HEK293 (cell line): ENCODE results near the gene C2orf81.

Source experiments
- SCRT1 ChIP-seq: fragments of 450-650 bp; formaldehyde crosslinking; IDR thresholded peaks from 2 replicates; pipeline ENCODE4 v1.5.1; 2016; ENCODE audit warnings: missing biosample characterization, missing genetic modification characterization, borderline replicate concordance
- ZNF350 ChIP-seq: fragments of 450-650 bp; formaldehyde crosslinking; IDR thresholded peaks from 2 replicates; pipeline ENCODE4 v1.5.0; 2017; ENCODE audit warnings: missing biosample characterization, mild to moderate bottlenecking, missing genetic modification characterization
- TF ChIP-seq, protein P1 (sequence below): fragments of 450-650 bp; formaldehyde crosslinking; IDR thresholded peaks from 2 replicates; pipeline ENCODE4 v1.5.1; 2016; ENCODE audit warnings: missing biosample characterization, missing genetic modification characterization
- TF ChIP-seq, protein P2 (sequence below): fragments of 450-650 bp; formaldehyde crosslinking; IDR thresholded peaks from 2 replicates; pipeline ENCODE4 v1.5.1; 2016; ENCODE audit warnings: missing biosample characterization, missing genetic modification characterization
- TF ChIP-seq, protein P3 (sequence below): fragments of 450-650 bp; formaldehyde crosslinking; IDR thresholded peaks from 2 replicates; pipeline ENCODE4 v1.5.1; 2016; ENCODE audit warnings: missing biosample characterization, missing genetic modification characterization
- TF ChIP-seq, protein P4 (sequence below): fragments of 450-650 bp; formaldehyde crosslinking; IDR thresholded peaks from 2 replicates; pipeline ENCODE4 v1.5.1; 2016; ENCODE audit warnings: missing biosample characterization, missing genetic modification characterization, low read depth

DNA sequence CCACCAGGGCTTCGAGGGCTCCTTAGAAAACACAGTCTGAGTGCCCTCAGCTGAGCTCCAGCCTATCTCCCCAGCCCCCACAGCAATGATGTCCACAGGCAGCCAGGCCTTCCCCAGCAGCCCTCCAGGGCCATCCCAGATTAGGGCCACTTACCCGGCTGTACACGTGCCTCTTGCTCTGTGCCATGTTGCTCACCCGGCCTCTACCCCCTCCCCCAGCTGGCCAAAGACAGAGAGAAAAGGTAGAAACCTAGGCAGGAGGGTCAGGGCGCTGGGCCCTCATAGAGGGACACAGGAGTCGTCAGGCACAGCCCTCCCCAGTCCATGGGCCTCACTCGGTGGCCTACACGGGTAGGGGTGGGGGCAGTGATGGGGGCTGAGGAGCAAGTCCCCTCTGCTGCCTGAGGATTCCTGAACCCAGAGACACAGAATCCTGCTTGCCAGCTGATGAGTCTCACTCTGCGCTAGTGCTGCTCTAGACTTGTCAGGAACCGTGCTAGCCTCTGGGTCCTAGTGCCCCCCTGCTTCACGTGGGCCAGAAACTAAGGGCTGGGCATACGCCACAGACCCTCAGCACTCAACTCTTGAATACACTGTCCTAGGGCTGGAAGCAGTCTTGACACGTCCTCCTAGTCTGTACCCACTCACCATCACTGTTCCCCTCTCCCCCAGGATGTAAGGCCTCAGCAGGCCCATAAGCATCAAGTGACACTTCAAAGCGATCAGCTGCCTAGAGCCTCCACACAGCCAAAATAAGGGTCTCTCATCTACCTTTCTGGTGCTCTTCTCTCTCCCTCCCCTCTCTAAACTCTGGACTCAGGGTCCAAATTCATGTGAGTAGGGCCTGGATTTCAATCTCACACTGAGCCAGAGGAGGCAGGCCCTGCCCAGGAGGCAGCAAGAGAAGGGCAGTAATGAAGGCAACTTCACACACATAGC, 41.3 kb downstream of the C2orf81 start, which contains the start of gene DCTN1:
- TF ChIP-seq, protein P1, sequence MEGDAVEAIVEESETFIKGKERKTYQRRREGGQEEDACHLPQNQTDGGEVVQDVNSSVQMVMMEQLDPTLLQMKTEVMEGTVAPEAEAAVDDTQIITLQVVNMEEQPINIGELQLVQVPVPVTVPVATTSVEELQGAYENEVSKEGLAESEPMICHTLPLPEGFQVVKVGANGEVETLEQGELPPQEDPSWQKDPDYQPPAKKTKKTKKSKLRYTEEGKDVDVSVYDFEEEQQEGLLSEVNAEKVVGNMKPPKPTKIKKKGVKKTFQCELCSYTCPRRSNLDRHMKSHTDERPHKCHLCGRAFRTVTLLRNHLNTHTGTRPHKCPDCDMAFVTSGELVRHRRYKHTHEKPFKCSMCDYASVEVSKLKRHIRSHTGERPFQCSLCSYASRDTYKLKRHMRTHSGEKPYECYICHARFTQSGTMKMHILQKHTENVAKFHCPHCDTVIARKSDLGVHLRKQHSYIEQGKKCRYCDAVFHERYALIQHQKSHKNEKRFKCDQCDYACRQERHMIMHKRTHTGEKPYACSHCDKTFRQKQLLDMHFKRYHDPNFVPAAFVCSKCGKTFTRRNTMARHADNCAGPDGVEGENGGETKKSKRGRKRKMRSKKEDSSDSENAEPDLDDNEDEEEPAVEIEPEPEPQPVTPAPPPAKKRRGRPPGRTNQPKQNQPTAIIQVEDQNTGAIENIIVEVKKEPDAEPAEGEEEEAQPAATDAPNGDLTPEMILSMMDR (tag by site-specific recombination), result no peak
- TF ChIP-seq, protein P2, sequence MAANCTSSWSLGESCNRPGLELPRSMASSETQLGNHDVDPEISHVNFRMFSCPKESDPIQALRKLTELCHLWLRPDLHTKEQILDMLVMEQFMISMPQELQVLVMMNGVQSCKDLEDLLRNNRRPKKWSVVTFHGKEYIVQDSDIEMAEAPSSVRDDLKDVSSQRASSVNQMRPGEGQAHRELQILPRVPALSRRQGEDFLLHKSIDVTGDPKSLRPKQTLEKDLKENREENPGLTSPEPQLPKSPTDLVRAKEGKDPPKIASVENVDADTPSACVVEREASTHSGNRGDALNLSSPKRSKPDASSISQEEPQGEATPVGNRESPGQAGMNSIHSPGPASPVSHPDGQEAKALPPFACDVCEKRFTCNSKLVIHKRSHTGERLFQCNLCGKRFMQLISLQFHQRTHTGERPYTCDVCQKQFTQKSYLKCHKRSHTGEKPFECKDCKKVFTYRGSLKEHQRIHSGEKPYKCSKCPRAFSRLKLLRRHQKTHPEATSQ (tag by site-specific recombination), result no peak
- TF ChIP-seq ZNF350 (tag by site-specific recombination) (no peak), SCRT1 (tag by site-specific recombination) (no peak)
- TF ChIP-seq, protein P3, sequence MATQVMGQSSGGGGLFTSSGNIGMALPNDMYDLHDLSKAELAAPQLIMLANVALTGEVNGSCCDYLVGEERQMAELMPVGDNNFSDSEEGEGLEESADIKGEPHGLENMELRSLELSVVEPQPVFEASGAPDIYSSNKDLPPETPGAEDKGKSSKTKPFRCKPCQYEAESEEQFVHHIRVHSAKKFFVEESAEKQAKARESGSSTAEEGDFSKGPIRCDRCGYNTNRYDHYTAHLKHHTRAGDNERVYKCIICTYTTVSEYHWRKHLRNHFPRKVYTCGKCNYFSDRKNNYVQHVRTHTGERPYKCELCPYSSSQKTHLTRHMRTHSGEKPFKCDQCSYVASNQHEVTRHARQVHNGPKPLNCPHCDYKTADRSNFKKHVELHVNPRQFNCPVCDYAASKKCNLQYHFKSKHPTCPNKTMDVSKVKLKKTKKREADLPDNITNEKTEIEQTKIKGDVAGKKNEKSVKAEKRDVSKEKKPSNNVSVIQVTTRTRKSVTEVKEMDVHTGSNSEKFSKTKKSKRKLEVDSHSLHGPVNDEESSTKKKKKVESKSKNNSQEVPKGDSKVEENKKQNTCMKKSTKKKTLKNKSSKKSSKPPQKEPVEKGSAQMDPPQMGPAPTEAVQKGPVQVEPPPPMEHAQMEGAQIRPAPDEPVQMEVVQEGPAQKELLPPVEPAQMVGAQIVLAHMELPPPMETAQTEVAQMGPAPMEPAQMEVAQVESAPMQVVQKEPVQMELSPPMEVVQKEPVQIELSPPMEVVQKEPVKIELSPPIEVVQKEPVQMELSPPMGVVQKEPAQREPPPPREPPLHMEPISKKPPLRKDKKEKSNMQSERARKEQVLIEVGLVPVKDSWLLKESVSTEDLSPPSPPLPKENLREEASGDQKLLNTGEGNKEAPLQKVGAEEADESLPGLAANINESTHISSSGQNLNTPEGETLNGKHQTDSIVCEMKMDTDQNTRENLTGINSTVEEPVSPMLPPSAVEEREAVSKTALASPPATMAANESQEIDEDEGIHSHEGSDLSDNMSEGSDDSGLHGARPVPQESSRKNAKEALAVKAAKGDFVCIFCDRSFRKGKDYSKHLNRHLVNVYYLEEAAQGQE (tag by site-specific recombination), result no peak
- TF ChIP-seq, protein P4, sequence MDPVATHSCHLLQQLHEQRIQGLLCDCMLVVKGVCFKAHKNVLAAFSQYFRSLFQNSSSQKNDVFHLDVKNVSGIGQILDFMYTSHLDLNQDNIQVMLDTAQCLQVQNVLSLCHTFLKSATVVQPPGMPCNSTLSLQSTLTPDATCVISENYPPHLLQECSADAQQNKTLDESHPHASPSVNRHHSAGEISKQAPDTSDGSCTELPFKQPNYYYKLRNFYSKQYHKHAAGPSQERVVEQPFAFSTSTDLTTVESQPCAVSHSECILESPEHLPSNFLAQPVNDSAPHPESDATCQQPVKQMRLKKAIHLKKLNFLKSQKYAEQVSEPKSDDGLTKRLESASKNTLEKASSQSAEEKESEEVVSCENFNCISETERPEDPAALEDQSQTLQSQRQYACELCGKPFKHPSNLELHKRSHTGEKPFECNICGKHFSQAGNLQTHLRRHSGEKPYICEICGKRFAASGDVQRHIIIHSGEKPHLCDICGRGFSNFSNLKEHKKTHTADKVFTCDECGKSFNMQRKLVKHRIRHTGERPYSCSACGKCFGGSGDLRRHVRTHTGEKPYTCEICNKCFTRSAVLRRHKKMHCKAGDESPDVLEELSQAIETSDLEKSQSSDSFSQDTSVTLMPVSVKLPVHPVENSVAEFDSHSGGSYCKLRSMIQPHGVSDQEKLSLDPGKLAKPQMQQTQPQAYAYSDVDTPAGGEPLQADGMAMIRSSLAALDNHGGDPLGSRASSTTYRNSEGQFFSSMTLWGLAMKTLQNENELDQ (tag by site-specific recombination), result no peak
